ENCODE data around the gene FBXO10.
"Not testable (repeated sequence)": the region's sequence is repeated elsewhere in the genome, so short reads cannot be mapped to it uniquely, and the experiment has no call there.

Gene FBXO10

DNA sequence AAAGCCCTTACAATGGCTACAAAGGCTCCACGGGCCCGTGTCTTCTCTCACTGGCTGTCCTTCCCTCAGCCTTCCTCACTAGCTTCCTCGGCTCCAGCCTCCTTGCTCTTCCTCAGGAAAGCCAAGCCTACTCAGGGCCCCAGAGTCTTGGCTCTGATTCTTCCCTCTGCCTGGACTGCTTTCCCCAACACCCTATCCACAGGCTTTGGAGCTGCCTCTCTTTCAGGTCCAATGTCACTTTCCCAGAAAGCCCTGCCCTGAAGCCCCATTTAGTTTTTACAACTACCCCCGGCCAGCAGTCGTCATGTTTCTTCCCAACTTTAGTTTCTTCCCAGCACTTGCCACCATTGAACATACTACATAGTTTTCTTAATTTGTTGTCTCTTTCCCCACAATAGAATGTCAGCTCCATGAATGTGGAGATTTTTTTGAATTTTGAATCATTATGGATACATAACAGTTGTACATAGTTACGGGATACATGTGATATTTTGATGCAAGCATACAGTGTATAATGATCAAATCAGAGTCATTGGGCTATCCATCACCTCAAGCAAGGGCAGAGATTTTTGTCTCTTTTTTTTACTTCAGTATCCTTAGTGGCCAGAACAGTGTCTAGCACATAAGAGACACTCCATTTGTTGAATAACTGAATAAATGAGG is 33.7 kb upstream of the FBXO10 start:
- H3K36me3 ChIP-seq (ENCODE audit: low read depth): no peaks in the 10 kb centered on the region
- no peaks in the 10 kb centered on the region for H3K4me1 ChIP-seq (ENCODE audit: insufficient read depth, poor library complexity, severe bottlenecking)
- H3K27me3 ChIP-seq (ENCODE audit: insufficient read depth, poor library complexity, severe bottlenecking): no peaks in the 10 kb centered on the region
- H3K4me3 ChIP-seq (ENCODE audit: severe bottlenecking): no peak overlapping the region
- no peak overlapping the region for H3K27ac ChIP-seq (ENCODE audit: poor library complexity, severe bottlenecking)
- ATAC-seq (ENCODE audit: low read depth) (no peak), DNase-seq (ENCODE audit: low spot score) (no peak)
- no peaks in the 10 kb centered on the region for H3K9me3 ChIP-seq (ENCODE audit: severe bottlenecking)
- TF ChIP-seq, protein P1, sequence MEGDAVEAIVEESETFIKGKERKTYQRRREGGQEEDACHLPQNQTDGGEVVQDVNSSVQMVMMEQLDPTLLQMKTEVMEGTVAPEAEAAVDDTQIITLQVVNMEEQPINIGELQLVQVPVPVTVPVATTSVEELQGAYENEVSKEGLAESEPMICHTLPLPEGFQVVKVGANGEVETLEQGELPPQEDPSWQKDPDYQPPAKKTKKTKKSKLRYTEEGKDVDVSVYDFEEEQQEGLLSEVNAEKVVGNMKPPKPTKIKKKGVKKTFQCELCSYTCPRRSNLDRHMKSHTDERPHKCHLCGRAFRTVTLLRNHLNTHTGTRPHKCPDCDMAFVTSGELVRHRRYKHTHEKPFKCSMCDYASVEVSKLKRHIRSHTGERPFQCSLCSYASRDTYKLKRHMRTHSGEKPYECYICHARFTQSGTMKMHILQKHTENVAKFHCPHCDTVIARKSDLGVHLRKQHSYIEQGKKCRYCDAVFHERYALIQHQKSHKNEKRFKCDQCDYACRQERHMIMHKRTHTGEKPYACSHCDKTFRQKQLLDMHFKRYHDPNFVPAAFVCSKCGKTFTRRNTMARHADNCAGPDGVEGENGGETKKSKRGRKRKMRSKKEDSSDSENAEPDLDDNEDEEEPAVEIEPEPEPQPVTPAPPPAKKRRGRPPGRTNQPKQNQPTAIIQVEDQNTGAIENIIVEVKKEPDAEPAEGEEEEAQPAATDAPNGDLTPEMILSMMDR (IDR thresholded peaks at IDR 0.05; ENCODE audit: poor library complexity, severe bottlenecking): no peak

DNA sequence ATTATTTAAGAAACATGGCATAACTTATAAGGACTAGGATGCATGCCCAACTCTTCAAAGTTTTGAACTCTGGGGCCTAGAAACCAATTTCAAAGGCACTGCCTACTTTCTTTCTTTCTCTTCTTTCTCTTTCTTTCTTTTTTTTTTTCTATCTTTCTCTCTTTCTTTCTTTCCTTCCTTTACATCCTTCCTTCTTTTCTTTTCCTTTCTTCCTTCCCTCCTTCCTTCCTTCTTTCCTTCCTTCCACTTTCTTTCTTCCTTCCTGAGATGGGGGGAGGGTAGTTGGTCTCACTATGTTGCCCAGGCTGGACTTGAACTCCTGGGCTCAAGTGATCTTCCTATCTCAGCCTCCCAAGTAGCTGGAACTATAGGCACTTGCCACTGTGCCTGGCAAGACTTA is 32.1 kb upstream of the FBXO10 start:
- no peak overlapping the region for H3K4me3 ChIP-seq (ENCODE audit: severe bottlenecking)
- DNase-seq (ENCODE audit: low spot score): no peak
- peaks cover under 1% of the 10 kb centered on the region for H3K4me1 ChIP-seq (ENCODE audit: insufficient read depth, poor library complexity, severe bottlenecking)
- no peaks in the 10 kb centered on the region for H3K27me3 ChIP-seq (ENCODE audit: insufficient read depth, poor library complexity, severe bottlenecking)
- no peaks in the 10 kb centered on the region for H3K36me3 ChIP-seq (ENCODE audit: low read depth)
- TF ChIP-seq, protein P1 (IDR thresholded peaks at IDR 0.05; ENCODE audit: poor library complexity, severe bottlenecking): no peak
- no peaks in the 10 kb centered on the region for H3K9me3 ChIP-seq (ENCODE audit: severe bottlenecking)
- no peak for ATAC-seq (ENCODE audit: low read depth)
- no peak overlapping the region for H3K27ac ChIP-seq (ENCODE audit: poor library complexity, severe bottlenecking)

DNA sequence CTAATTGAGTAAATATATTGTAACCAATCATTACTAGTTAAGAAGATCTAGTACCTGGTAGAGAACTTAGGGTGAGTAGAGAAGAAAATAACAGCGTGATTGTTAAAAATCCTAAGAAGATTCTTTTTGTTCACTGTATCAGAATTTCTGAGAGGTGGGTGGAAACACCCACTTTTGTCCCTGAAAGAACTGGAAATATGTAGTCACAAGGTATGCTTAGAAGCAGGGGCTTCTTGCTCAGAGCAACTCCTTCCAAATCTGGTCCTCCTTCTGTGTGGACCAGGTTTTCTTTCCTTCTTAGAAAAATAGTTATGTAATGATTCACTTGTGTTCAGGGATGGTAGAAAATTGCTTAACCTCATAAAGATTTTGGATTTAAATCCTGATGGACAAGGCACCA is 28.1 kb upstream of the FBXO10 start:
- no peaks in the 10 kb centered on the region for H3K9me3 ChIP-seq (ENCODE audit: severe bottlenecking)
- no peaks in the 10 kb centered on the region for H3K27me3 ChIP-seq (ENCODE audit: insufficient read depth, poor library complexity, severe bottlenecking)
- DNase-seq (ENCODE audit: low spot score) (no peak), ATAC-seq (ENCODE audit: low read depth) (no peak)
- no peak overlapping the region for H3K27ac ChIP-seq (ENCODE audit: poor library complexity, severe bottlenecking)
- H3K36me3 ChIP-seq (ENCODE audit: low read depth): no peaks in the 10 kb centered on the region
- H3K4me1 ChIP-seq (ENCODE audit: insufficient read depth, poor library complexity, severe bottlenecking): peaks cover 9% of the 10 kb centered on the region
- TF ChIP-seq, protein P1 (IDR thresholded peaks at IDR 0.05; ENCODE audit: poor library complexity, severe bottlenecking): no peak
- no peak overlapping the region for H3K4me3 ChIP-seq (ENCODE audit: severe bottlenecking)

DNA sequence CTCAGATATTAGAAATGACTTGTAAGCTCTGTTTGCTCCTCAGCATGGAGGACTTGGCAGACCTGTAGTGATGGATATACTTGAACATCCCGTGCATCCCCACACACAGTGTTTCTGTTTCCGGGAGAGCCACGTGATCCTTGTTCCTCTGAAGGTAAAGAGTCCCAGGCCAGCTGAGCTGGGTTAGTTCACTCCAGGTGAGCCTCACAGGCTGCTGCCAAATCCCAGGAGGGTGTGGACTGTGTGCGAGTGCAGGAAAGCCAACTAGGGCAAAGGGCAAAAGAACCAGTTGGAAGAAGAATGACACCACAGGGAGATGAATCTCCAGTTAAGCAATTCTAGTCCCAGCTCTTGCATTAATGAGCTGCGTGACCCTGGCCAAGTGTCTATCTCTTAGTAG is 26.6 kb upstream of the FBXO10 start:
- TF ChIP-seq, protein P1 (IDR thresholded peaks at IDR 0.05; ENCODE audit: poor library complexity, severe bottlenecking): no peak
- DNase-seq (ENCODE audit: low spot score) (peak; percentile 91), ATAC-seq (ENCODE audit: low read depth) (peak; percentile 99)
- H3K4me1 ChIP-seq (ENCODE audit: insufficient read depth, poor library complexity, severe bottlenecking): peaks cover 9% of the 10 kb centered on the region
- no peaks in the 10 kb centered on the region for H3K36me3 ChIP-seq (ENCODE audit: low read depth)
- no peak overlapping the region for H3K4me3 ChIP-seq (ENCODE audit: severe bottlenecking)
- H3K27me3 ChIP-seq (ENCODE audit: insufficient read depth, poor library complexity, severe bottlenecking): no peaks in the 10 kb centered on the region
- no peak overlapping the region for H3K27ac ChIP-seq (ENCODE audit: poor library complexity, severe bottlenecking)
- no peaks in the 10 kb centered on the region for H3K9me3 ChIP-seq (ENCODE audit: severe bottlenecking)

DNA sequence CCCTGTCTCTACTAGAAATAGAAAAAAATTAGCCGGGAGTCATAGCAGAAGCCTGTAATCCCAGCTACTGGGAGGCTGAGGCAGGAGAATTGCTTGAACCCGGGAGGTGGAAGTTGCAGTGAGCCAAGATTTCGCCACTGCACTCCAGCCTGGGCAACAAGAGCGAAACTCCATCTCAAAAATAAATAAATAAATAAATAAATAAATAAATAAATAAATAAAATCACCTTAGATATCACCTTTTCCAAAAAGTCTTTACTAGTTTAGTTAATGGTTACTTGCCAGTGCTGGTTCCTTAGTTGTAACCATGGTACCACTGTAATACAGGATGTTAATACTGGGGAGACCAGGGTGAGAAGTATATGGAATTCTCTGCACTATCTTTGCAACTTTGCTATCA is 25.9 kb upstream of the FBXO10 start:
- not testable (repeated sequence) for H3K36me3 ChIP-seq (ENCODE audit: low read depth); H3K4me3 ChIP-seq (ENCODE audit: severe bottlenecking); ATAC-seq (ENCODE audit: low read depth); DNase-seq (ENCODE audit: low spot score); H3K4me1 ChIP-seq (ENCODE audit: insufficient read depth, poor library complexity, severe bottlenecking); H3K9me3 ChIP-seq (ENCODE audit: severe bottlenecking); H3K27ac ChIP-seq (ENCODE audit: poor library complexity, severe bottlenecking); H3K27me3 ChIP-seq (ENCODE audit: insufficient read depth, poor library complexity, severe bottlenecking)
